Stomach (tissue), 9 donors: ENCODE results near the gene CKAP5. TPM values are rescaled to one million over a fixed set of nuclear protein-coding genes. Genes with fewer than 3 reads are reported as not detected.

Source experiments
- DNase-seq, 2 donors: peaks; one replicate each; pipeline versions ENCODE4 v3.0.0 to v3.0.0-alpha.2; 2013 to 2019
- H3K27ac ChIP-seq, 5 donors: fragments of 200-600 bp in 4 of 5; sonication (generic) in 4 of 5; one replicate each; pipeline ENCODE4 v1.5.1; 2013 to 2019; ENCODE audit warnings: mild to moderate bottlenecking in 1 of 5, moderate library complexity in 1 of 5
- H3K27me3 ChIP-seq, 3 donors: fragments of 200-600 bp; sonication (generic); one replicate each; pipeline ENCODE4 v1.5.1; 2017 to 2019; ENCODE audit warnings: mixed run types in 1 of 3
- H3K36me3 ChIP-seq, 4 donors: fragments of 200-600 bp; sonication (generic); 1 replicate in 3 of 4; 2 replicates in 1 of 4; pipeline ENCODE4 v1.5.1; 2016 to 2019
- H3K4me1 ChIP-seq, 4 donors: fragments of 200-600 bp; sonication (generic); one replicate each; pipeline ENCODE4 v1.5.1; 2016 to 2019
- H3K4me3 ChIP-seq, 4 donors: fragments of 200-600 bp; sonication (generic) in 3 of 4; one replicate each; pipeline ENCODE4 v1.5.1; 2016 to 2019; ENCODE audit warnings: mild to moderate bottlenecking in 1 of 4
- H3K9me3 ChIP-seq, 4 donors: fragments of 200-600 bp; sonication (generic); one replicate each; pipeline ENCODE4 v1.5.1; 2016 to 2019
- CTCF ChIP-seq, 7 experiments: fragments of 450-650 bp in 4 of 7; fragments of 200-600 bp in 3 of 7; sonication (generic) in 3 of 7; IDR thresholded peaks; one replicate each; pipeline ENCODE4 v1.5.1; 2016 to 2019; ENCODE audit warnings: antibody characterized with exemption in 7 of 7, control low read depth in 2 of 7, mild to moderate bottlenecking in 1 of 7
- EP300 ChIP-seq: sonication (generic); formaldehyde crosslinking; IDR thresholded peaks from one replicate; pipeline ENCODE4 v1.6.1; 2017; ENCODE audit warnings: antibody characterized with exemption
- POLR2A ChIP-seq, 4 donors: fragments of 450-650 bp; IDR thresholded peaks; one replicate each; pipeline ENCODE4 v1.6.1; 2016; ENCODE audit warnings: antibody characterized with exemption in 4 of 4, control low read depth in 2 of 4, mild to moderate bottlenecking in 1 of 4, moderate library complexity in 1 of 4
- POLR2AphosphoS5 ChIP-seq, 3 donors: sonication (generic); formaldehyde crosslinking; IDR thresholded peaks; one replicate each; pipeline ENCODE4 v1.6.1; 2016; ENCODE audit warnings: antibody characterized with exemption in 3 of 3
- WGBS, 5 donors: extraction: QIAGEN DNeasy Blood & Tissue Kit in 3 of 5; methylation state at CpG; one replicate each; pipeline versions ENCODE4 v1.1.5 to v1.1.7; 2013 to 2018; 5-methylcytosine and 5-hydroxymethylcytosine counted together
- intact Hi-C: fragments of 100-400 bp; cut with DNase I; formaldehyde crosslinking; loops from one replicate; pipeline ENCODE4 v1.15.1; 2023; ENCODE audit warnings: low total_unique reads
- polyA plus RNA-seq, 3 donors: library from polyadenylated mRNA; stranded (reverse); fragments of 200-250 nt; gene quantifications; one replicate each; pipeline ENCODE4 v1.2.3, GENCODE V29; 2013
- total RNA-seq, 5 donors: library from RNA; depleted of rRNA; stranded (reverse); fragments of >200 nt; gene quantifications; one replicate each; pipeline versions ENCODE4 v1.1.0 to v1.2.3, GENCODE V29; 2014 to 2016
- donor health status: healthy with polysubstance abuse.
- donor health status: Bipolar disorder and iron deficiency.
- donor health status: healthy.

The CKAP5 gene
- total and polyA plus RNA-seq, 8 donors: 7.3 to 327 (median 45.8) TPM

GRCh38 chr11:46760429-46761128 is 85.5 kb downstream of the CKAP5 start:
- no peaks in the 10 kb centered on the region for H3K9me3 ChIP-seq
- TF ChIP-seq EP300 (no peak), CTCF (IDR thresholded peaks at IDR 0.05) (no peak), POLR2A (IDR thresholded peaks at IDR 0.05) (no peak), POLR2AphosphoS5 (IDR thresholded peaks at IDR 0.05) (no peak)
- intact Hi-C loops: no loop called here
- no peak overlapping the region for H3K27ac ChIP-seq
- DNase-seq: no peak
- WGBS, 5 donors: 82 to 91% (median 85%) methylated on average over 6 of the region's 6 CpGs
- H3K4me3 ChIP-seq: no peak overlapping the region
- H3K4me1 ChIP-seq: peaks cover 0 to 4% (median 0%) of the 10 kb centered on the region in 4 donors
- no peaks in the 10 kb centered on the region for H3K27me3 ChIP-seq
- peaks cover 64 to 99% (median 98%) of the 10 kb centered on the region in 4 donors for H3K36me3 ChIP-seq

- Histone ChIP-seq H3K27me3 (no peaks in the 10 kb centered on the region), H3K27ac (no peak overlapping the region), H3K4me3 (no peak overlapping the region), H3K4me1 (peaks cover 0 to 4% (median 0%) of the 10 kb centered on the region in 4 donors), H3K9me3 (no peaks in the 10 kb centered on the region), H3K36me3 (peaks cover 62 to 100% (median 100%) of the 10 kb centered on the region in 4 donors)
- intact Hi-C loops: no loop called here
- DNase-seq: no peak
- TF ChIP-seq POLR2AphosphoS5 (IDR thresholded peaks at IDR 0.05) (no peak), POLR2A (IDR thresholded peaks at IDR 0.05) (no peak), CTCF (IDR thresholded peaks at IDR 0.05) (no peak)
- 95 to 99% (median 97%) methylated on average over 6 of the region's 6 CpGs for WGBS, 5 donors
Measured at GRCh38 chr11:46759196-46759595, 86.9 kb downstream of the CKAP5 start.

- TF ChIP-seq EP300 (no peak), POLR2AphosphoS5 (IDR thresholded peaks at IDR 0.05) (no peak)
- intact Hi-C loops: no loop called here
- H3K36me3 ChIP-seq: peaks cover 61 to 99% (median 99%) of the 10 kb centered on the region in 4 donors
- H3K4me3 ChIP-seq: no peak overlapping the region
- peaks cover 0 to 4% (median 0%) of the 10 kb centered on the region in 4 donors for H3K4me1 ChIP-seq
- H3K27me3 ChIP-seq: no peaks in the 10 kb centered on the region
- no peaks in the 10 kb centered on the region for H3K9me3 ChIP-seq
- H3K27ac ChIP-seq: no peak overlapping the region
- no peak for DNase-seq
Measured at GRCh38 chr11:46755962-46756361, 90.1 kb downstream of the CKAP5 start.

- 82 to 95% (median 91%) methylated on average over 6 of the region's 6 CpGs for WGBS, 5 donors
- Histone ChIP-seq H3K4me1 (no peaks in the 10 kb centered on the region), H3K4me3 (no peak overlapping the region), H3K9me3 (no peaks in the 10 kb centered on the region), H3K27me3 (no peaks in the 10 kb centered on the region), H3K27ac (no peak overlapping the region), H3K36me3 (peaks cover 65 to 99% (median 99%) of the 10 kb centered on the region in 4 donors)
- intact Hi-C loops: no loop called here
- TF ChIP-seq POLR2AphosphoS5 (IDR thresholded peaks at IDR 0.05) (no peak), CTCF (IDR thresholded peaks at IDR 0.05) (no peak)
- DNase-seq: no peak
Measured at GRCh38 chr11:46747150-46747549, 98.9 kb downstream of the CKAP5 start.

- Histone ChIP-seq H3K27me3 (no peaks in the 10 kb centered on the region), H3K27ac (no peak overlapping the region), H3K4me1 (no peaks in the 10 kb centered on the region), H3K9me3 (no peaks in the 10 kb centered on the region), H3K36me3 (peaks cover 71 to 100% (median 100%) of the 10 kb centered on the region in 4 donors), H3K4me3 (no peak overlapping the region)
- WGBS, 5 donors: 88 to 94% (median 89%) methylated on average over 3 of the region's 3 CpGs
- intact Hi-C loops: no loop called here
- no peak for DNase-seq
- no peak for TF ChIP-seq EP300
Measured at GRCh38 chr11:46745995-46746394, 100.1 kb downstream of the CKAP5 start.
